Activated T-cell treated with anti-CD3 and anti-CD28 coated beads, Interleukin-2, amount 50 U/mL, for 48 hours (primary cell): ENCODE measurements around the gene BEST4.
"Not testable (repeated sequence)": the region's sequence is repeated elsewhere in the genome, so short reads cannot be mapped to it uniquely, and the experiment has no call there.

Experiments used
- DNase-seq, 2 experiments: peaks; one replicate each; pipeline ENCODE4 v3.0.0-alpha.2; 2020

The BEST4 gene

DNA sequence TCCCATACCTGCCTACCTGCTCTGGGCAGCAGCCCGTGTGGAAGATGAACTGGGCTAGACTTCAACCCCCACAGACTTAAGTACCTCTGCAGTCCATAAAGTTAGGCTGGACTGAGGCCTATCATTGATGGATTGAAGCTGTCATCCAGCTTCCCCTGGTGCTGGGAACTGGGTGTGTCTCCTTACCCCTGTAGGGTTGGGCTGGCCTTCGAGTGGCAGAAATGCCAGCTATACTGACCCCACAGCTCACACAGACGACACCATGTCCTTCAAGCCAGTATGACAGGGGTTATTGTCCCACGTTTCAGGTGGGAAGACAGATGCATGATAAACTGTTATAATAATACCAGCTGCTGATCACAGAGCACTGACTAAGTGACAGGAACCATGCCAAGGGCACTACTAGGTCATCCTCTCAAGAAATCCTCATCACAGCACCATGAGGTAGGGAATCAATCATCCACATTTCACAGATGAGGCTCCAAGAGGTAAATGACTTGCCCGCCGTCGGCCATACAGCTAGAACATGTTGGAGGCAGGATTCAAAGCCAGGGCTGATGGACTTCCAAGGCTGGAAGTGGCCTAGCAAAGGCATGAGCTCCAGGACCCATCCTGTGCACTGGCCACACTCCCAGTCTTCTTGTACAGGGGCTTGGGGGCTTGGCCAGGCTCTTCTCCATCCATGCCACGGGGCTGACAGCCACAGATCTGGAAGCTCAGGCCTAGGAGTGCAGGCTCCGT lies at the start of gene BEST4:
Gene BEST4, minus strand, starts transcription at position 51 of the 741 bp plus-strand sequence. CDS start 465 bp downstream, outside the sequence.
- DNase-seq = no peak

DNA sequence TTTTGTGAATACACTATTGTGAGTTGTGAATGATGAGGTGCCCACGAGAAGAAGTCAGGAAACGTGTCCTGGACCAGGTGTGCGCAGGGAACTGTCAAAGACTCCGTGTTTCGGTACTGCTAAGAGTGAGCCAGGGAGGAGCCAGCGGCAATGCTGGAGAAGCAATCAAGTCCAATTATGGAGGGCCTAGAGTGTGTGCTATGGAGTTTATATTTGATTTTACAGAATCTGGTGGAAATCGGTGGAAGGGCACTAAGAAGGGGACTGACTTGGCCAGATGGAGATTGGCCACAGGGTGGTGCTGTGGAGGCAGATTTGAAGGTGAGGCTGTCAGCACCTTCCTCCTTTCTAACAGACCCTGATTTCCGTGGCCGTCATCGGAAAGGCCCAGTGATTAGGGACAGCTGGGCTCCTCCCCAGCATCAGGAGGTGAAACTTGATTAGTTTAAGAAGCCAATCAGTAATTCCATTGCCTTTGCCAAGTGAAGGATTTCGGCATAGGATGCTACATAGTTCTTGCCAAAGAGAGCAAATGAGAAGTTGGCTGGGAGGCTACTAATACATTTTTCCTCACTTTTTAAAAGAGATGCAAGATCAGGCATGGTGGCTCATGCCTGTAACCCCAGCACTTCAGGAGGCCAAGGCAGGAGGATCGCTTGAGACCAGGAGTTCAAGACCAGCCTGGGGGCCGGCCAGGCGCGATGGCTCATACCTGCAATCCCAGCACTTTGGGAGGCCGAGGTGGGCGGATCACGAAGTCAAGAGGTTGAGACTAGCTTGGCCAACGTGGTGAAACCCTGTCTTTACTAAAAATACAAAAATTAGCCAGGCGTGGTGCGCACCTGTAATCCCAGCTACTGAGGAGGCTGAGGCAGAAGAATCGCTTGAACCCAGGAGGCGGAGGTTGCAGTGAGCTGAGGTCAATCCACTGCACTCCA lies 48.0 kb upstream of the BEST4 start:
- DNase-seq = peak; percentile 92

DNA sequence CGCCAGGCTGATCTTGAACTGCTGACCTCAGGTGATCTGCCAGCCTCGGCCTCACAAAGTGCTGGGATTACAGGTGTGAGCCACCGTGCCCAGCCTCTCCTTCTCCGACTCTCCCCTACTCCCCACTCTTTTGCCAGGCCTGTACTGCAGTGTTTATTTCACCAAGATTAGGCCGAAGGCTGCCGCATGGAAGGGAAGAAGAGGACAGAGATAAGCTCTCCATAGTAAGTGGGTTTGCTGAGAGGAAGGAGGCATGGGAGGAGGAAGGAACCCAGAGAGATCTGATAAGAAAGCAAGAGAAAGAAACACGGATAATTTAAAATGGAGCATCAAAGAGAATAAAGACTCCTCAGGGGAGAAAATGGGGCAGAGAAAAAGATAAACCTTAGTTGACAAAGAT lies 46.4 kb upstream of the BEST4 start:
- DNase-seq = no peak

DNA sequence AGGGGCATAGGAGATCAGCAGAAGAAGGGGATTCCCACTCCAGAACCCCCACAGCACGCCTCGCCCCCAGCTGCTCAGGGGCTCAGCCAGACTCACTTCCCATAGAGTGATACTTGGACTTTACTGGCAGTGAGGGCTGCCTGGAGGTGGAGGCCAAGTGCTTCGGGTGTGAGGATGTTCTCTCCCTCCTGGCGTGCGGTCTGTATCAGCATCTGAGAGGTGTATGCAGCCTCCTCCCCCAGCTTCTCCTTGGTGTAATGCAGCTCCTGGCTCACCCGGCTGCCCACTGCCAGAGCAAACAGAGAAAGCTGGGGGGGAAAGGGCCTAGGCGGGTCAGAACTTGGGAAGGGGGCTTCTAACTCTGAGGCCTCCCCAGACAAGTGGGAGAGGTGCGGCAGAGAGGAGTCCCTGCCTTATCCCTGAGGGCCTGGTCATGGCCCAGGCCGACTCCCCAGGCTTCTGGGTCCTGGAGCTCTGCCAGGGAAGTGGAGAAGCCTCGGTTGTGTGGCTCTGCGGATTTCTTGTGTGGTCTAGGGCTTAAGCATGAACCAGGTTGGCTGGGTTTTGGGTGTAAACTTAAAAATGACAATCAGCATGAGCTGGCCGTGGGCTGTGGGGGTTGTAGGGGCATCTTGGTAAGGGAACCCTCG lies 44.2 kb upstream of the BEST4 start:
- no peak for DNase-seq

DNA sequence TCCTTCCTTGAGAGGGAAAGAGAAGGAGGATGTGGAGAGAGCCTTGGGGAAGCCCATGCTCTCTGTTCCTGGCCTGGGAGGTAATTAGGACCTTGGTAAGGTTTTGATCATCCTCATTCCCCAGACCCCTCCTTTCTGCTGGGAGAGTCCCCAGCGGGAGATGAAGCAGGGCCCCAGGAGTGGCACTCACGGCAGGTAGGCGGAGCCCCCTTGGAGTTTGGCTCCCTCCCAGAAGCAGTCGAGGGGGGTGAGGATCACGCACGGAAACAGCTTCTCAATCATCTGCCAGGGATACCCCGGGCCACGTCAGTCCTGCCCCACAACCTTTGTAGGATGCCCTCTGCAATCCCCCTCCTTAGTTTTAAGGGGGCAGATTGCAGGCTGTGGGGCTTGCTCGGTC lies 43.5 kb upstream of the BEST4 start:
- DNase-seq = no peak

DNA sequence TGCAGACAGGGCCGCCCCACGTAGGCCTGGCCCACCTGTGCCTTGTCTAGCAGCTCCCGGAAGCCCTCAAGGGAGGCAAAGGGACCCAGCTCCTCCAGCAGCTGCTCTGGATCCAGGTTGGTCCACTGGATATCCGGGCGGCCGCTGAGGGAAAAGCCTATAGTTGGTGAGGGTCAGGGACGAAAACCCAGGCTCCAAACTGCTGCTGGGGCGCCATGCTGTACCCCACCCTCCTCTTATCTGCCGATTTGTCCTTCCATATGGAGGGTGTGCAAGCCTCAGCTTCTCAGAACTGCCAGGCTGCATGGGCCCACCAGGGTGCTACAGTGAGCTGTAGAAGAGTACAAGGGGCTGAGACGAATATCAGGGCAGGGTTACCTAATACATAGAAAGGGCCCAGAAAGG lies 42.9 kb upstream of the BEST4 start:
- DNase-seq = no peak

DNA sequence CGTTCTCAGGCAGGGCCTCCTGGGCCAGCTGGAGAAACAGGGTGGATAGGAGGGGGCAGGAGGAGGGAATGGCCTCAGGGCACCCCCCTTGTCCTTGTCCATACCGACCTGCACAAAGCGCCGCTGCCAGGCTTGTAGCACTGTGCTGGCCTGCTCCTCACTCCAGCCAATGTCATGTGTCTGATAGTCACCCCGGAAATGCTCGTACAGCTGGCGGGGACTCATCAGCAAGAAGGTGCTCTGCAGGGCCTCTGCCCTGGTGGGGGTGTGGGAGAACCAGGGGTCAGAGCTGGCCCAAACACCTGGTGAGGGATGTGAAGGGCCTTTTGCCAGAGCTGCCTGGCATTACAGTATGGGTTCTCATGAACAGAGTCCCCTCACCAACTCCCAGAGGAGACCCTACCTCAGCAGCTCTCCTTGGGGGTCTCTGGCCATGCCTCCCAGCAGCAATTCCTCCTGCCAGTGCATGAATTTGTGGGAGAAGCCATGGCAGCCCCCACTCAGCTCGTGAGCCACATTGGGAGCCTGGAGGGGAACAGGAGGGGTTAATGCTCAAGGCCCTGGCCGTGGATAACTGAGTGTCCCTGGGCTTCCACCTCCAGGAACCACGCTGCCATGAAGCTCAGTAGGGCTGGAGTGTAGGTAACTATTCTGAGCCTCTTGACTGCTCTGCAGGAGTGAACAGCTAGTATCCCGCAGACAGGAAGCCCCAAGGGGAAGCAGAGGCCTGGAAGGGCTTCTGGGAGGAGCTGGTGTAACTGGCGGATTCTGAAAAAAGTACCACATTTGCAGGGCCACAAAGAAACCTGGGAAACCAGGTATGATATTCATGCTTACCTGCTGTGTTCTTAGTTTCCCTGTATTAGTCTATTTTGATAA lies 41.8 kb upstream of the BEST4 start:
- DNase-seq = no peak

DNA sequence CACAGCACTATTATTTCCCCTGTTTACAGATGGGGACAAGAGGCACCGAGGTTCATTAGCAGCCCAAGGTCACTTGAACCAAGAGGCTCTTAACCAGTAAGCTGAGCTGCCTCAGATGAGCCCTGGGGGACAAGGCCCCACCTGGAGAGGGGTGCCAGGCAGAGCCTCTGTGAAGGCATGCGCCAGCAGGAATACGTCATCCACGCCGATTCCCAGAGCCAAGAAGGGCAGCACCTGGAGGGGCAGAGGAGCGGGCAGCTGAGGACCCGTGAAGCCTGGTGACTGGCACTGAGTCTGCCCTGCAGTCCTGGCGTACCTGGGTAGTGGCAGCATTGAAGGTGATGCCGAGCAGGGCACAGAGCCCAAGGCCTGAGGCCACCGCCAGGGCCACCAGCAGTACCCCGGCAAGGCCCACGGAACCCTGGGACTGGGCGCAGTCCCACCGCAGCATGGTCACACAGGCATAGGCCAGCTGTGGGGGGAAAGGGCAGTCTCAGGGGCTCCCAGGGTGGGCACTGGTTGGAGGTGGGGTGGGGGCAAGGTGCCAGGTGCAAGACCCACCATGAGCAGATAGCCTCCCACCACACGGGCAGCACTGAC lies 41.0 kb upstream of the BEST4 start:
- no peak for DNase-seq

DNA sequence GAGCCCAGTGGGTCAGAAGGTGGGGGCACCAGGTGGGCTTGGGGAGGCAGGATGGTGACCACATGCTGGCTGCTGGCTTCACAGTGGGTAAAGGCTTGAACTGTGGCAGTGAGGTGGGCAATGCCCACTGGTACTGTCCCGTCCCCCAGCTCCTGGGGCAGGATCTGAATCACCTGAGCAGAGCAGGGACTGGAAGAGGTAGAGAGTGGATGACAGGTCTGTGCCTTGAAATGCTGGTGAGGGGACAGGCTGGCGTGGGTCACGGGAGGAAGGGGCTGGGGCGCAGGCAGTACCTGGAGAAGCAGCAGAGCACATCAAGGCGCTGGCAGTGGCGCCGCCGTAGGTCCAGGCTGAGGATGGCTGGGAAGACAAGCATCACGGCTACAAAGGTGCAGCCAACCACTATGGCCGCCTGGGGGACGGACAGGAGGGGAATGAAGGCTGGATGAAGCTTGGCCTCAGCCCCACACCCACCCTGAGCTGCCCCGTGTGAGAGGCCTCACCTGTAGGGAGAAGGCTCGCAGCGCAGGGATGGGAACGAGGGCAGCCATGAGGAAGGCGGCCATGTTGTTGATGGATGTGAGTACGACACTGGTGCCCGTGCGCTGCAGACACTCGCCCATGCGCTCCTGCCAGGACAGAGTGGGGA lies 40.2 kb upstream of the BEST4 start:
- DNase-seq = no peak

DNA sequence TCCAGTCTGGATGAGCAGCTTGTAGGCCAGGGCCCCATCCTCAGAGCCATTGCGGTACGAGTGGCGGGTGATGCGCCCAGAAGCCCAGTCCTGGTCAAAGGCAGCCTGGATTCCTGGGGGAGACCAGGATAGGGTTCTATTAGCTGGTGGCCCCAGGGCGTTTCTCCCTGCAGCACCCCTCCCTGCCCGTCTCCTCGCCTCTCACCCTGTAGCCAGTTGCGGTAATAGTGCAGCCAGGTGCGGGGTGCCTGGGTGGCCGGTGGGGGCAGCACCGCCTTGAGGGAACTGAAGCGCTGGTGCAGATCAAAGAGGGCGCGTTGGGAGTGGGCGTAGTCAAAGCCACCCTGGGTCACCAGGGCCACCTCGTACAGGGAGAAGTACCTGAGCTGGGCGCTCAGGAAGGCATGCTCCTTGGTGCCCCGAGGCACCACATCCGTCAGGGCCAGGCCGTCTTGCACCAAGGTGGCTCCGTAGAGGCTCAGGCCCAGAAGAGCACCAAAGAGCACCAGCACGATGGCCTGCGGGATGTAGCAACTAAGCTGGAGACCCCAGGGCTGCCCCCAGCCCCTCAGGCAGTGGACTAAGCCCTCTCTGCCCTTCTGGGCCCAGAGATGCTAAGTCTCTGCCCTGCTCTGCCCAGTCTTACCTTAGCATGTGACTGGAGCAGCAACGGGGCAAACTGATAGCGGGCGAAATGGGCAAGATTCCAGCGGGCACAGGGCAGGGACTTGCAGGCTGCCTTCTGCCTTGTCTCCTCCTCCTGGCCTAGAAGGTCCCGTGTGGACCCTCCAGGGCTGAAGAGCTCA lies 39.4 kb upstream of the BEST4 start:
- DNase-seq = no peak

DNA sequence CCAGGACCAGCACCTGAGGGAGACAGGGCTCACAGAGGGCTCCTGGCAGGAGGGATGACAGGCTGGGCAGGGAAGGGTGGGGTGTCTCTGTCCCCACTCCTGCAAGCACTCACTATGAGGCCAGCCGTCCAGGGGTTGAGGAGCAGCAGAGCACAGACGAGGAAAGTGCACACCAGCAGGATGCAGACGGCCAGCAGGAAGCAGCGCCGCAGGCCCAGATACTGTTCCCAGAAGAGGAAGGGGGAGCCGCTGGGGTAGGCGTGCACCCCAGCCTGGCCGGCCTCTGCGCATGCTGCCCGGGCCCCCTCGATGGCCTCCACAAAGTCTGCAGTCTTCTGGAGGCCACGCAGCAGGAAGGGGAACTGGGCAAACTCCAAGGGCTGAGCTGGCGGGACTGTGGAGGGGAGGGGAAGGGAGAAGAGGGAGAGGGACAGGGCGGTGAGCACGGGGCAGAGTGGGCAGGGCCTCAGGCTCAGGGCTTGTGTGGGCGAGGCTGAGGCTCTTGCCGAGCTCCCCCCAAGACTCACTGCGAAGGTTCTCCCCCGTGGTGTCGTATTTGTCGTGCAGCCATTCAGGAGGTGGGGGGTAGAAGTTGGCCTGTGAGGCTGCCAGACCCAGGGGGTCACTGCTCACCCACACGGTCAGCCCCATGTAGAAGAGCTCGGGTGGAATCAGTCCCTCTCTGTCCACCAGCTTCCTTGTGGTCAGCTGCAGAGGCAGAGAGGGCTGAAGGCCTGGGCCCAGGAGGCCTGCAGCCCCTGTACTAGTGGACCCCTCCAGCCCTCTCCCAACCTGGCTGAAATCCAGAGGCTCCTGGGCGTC lies 38.6 kb upstream of the BEST4 start:
- no peak for DNase-seq

DNA sequence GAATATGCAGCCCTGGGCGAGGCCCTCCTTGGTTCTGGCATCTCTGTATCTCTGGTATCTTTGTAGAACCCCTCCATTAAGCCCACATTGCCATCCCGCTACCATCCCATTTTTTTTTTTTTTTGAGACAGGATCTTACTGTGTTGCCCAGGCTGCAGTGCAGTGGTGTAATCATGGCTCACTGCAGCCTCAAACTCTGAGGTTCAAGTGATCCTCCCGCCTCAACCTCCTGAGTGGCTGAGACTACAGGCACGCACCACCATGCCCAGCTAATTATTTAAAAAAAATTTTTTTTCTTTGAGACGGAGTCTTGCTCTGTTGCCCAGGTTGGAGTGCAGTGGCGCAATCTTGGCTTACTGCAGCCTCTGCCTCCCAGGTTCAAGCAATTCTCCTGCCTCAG lies 36.4 kb upstream of the BEST4 start:
- not testable (repeated sequence) for DNase-seq

DNA sequence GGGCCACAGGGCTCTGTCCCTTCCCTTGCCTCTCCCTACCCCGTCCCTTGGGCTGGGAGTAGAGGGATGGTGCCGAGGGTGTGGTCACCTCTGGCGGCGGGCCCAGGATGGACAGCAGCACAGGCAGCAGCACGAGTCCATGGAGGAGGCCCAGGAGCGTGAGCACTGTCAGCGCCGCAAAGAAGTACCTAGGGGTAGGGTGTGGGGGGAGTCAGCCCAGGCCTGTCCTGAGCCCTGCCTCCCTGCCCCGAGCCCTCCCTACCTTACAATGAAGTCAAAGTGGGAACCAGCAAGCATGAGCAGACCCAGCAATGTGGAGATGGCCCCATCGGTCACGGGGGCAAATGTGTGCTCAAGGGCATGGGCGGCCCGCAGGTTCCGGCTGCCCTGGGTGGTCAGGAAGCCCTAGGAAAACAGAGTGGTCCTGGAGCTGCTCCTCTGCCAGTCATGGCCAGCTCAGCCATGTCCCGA lies 35.0 kb upstream of the BEST4 start:
- no peak for DNase-seq

DNA sequence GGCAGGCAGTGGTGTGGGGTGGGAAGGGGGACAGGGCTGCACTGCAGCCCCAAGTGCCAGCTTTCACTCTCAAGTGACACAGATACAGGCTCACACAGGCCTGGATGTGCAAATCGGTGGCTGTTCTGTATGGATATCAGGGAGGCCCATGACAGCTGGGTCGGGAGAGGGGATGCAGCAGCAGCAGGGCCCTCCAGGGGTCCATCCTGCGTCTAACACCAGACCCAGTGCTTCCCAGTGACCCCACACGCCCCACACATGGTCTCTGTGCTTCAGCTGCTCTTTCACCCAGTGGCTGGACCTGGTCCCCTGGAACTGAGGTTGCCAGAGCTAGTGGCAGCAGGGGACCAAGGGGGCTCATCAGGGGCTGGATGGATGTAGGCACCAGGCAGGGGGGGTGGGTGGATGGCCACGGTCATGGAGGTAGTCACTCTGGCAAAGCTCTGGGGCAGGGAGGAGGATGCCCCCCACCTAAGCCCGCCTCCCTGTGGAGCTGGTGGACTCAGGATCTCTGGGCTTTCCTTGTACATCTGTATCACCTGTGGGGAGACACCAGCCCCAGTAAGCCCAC lies 34.2 kb upstream of the BEST4 start:
- DNase-seq = no peak

DNA sequence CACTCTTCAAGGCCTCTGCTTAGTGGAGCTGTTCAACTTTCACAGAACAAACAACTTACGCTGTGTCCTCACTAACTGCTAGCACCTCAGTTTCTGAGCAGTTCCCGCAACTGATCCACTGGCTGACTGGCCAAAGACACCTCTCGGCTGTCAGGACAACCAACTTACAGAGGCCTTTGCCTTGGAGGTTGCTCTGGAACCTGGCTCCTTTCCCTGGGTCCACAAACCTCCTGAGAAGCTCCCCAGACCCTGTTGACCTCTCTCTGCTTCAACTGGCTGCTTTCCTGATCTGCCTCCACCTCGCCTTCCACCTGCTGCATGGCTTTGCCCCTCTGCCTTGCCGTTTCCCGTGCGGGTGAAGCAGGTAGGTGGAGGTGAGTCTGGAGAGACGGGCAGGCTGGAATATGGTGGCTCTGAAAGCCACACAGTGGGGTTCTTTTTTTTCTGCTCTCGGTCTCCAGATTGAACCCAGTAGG lies 33.3 kb upstream of the BEST4 start:
- DNase-seq = no peak

DNA sequence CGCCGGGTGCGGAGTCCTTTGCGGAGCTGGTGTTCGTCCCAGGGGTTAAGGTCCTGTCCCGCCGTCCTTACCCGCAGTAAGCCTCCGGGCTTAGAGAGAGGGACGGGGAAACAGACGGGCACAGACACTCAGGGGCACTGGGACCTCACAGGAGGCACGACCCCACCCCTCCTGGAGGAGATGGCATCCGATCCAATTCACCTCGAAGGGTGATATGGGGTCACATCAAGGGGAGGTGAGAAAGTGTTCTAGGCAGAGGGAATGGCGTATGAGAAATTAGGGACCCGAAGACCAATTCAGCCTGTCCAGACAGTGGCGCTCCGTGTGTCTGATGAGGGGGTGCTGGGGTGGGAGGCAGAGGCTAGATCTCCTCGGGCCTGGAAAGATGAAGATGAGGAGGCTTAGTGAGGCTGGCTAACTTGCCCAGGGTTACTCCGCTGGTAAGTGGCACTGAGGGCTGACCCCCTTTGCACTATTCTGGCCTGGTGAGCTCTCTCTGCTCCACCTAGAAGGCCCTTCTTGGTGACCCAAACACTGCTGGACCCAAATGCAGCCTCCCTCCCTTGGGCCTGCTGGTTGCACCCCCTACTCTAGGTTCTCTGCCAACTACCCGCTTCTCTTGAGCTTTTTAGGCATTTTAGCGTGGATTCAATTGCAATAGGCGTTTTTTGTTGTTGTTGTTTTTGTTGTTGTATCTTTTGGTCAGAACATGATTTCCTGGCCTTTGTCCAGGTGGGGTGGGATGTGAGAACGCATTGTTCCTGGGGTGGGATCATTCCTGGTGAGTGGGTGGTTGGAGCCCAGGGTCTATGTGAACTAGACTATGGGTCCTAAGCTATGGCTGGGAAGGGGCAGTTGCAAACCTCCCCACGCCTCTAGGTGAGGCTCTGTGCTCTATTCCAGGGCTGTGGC lies 32.6 kb upstream of the BEST4 start:
- no peak for DNase-seq

DNA sequence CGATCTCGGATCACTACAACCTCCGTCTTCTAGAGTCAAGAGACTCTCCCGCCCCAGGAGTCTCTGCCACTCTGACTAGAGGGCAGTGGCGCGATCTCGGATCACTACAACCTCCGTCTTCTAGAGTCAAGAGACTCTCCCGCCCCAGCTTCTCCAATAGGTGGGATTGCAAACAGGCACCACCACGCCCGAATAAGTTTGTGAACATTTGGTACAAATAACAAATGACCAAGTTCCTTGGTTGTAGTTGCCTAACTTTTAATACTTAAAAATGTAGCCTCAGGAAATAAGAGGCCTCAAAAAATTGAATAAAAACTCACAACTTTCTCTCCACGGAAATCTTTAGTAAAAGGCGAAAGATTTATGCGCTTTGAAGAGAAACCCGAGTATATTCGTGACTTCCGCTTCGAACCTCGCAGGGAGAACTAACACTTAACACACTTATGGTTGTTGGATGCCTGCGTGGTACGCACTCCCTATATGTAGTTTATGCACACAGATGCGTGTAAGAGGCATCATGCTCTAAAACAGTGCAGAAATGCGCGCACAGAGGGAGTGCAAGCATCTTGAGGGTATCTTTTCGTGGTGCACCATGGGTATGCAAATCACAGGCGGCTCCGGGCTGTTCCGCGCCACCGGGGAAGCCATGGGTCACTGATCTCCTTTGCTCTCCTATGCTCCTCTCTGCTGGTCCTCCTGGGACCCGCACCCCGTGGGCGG lies 31.8 kb upstream of the BEST4 start:
- DNase-seq = peak; percentile 90 to 92
